K562 (cell line): ENCODE data around the gene CGN. TPM values are rescaled to one million over a fixed set of nuclear protein-coding genes. Genes with fewer than 3 reads are reported as not detected.

Experiments used
- ATAC-seq: fragments of 200-7000 bp; cut with Tn5 transposase; 3 replicates; pipeline ENCODE4 v1.9.1; 2020; ENCODE audit warnings: moderate library complexity
- BruUV-seq: library from RNA; stranded (reverse); fragments of 400-500 nt; replicated peaks from 2 replicates; lab custom pipeline; 2021; lab: Mats Ljungman, UMichigan
- CTCF ChIA-PET: fragments of 300-600 bp; formaldehyde crosslinking; extraction: SDS; loops from one replicate; lab custom pipeline; 2021; ENCODE audit warnings: low intra/inter-chr PET ratio; lab: Yijun Ruan, JAX
- POLR2A ChIA-PET: fragments of 300-600, 350-650 bp; sonication (Branson Sonifier 250); formaldehyde crosslinking; extraction: SDS; loops from one replicate; lab custom pipeline; 2021; ENCODE audit warnings: antibody characterized with exemption, inconsistent platforms; lab: Yijun Ruan, JAX
- DNase-seq, 4 experiments: peaks; one replicate each; pipeline versions ENCODE4 v3.0.0 to v3.0.0-alpha.2; 2011 to 2018; ENCODE audit warnings: low spot score in 3 of 4, mixed read lengths in 3 of 4; ENCODE audit errors: extremely low read depth in 1 of 4
- FAIRE-seq: peaks from 2 replicates; lab custom pipeline; 2011; peaks lifted over from hg19 to GRCh38; lab: Jason Lieb, UNC
- H2AFZ ChIP-seq: 2 replicates; pipeline ENCODE4 v1.6.0; 2011; ENCODE audit warnings: low read depth, low read length, control low read depth, inconsistent platforms
- H3K27ac ChIP-seq: fragments of 200-600 bp; 3 replicates; pipeline ENCODE4 v1.8.0; 2011; ENCODE audit warnings: low read depth, mild to moderate bottlenecking, control low read depth, inconsistent platforms, low read length, moderate library complexity, mixed read lengths; ENCODE audit errors: extremely low read depth
- H3K27me3 ChIP-seq, 2 experiments: fragments of 300-600 bp in 1 of 2; 2 replicates in 1 of 2; 3 replicates in 1 of 2; pipeline versions ENCODE4 v1.6.0 to v1.8.0; 2011; ENCODE audit warnings: inconsistent platforms in 2 of 2, low read length in 2 of 2, mild to moderate bottlenecking in 1 of 2, mixed read lengths in 1 of 2, moderate library complexity in 1 of 2; ENCODE audit not compliant: control insufficient read depth in 2 of 2, insufficient read depth in 2 of 2
- H3K36me3 ChIP-seq: fragments of 300-600 bp; 3 replicates; pipeline ENCODE4 v1.8.0; 2011; ENCODE audit warnings: mild to moderate bottlenecking, low read length, inconsistent platforms; ENCODE audit not compliant: control insufficient read depth, insufficient read depth
- H3K4me1 ChIP-seq, 2 experiments: fragments of 200-600 bp in 1 of 2; replicated peaks in 1 of 2; 2 replicates in 1 of 2; 3 replicates in 1 of 2; pipeline versions ENCODE4 v1.5.1 to v1.8.0; 2011; ENCODE audit warnings: inconsistent platforms in 2 of 2, low read length in 2 of 2, mild to moderate bottlenecking in 1 of 2, mixed read lengths in 1 of 2, moderate library complexity in 1 of 2; ENCODE audit not compliant: control insufficient read depth in 2 of 2, insufficient read depth in 2 of 2
- H3K4me2 ChIP-seq: 2 replicates; pipeline ENCODE4 v1.6.1; 2011; ENCODE audit warnings: low read length, control low read depth, inconsistent platforms, mixed read lengths; ENCODE audit not compliant: insufficient read depth
- H3K4me3 ChIP-seq: fragments of 200-600 bp; sonication (generic), shearing (Covaris generic); 2 replicates; pipeline ENCODE4 v1.5.1; 2016; ENCODE audit warnings: control low read depth, inconsistent platforms
- H3K79me2 ChIP-seq: fragments of 200-600 bp; 3 replicates; pipeline ENCODE4 v1.8.0; 2011; ENCODE audit warnings: low read length, inconsistent platforms; ENCODE audit not compliant: control insufficient read depth, insufficient read depth
- H3K9ac ChIP-seq, 2 experiments: 2 replicates each; pipeline versions ENCODE4 v1.6.0 to v1.6.1; 2011; ENCODE audit warnings: low read depth in 2 of 2, low read length in 2 of 2, control low read depth in 1 of 2, inconsistent platforms in 1 of 2, mild to moderate bottlenecking in 1 of 2, mixed read lengths in 1 of 2; ENCODE audit not compliant: insufficient read depth in 1 of 2
- H3K9me1 ChIP-seq: one replicate; pipeline ENCODE4 v1.6.0; 2011; ENCODE audit warnings: inconsistent platforms, mild to moderate bottlenecking, low read length, moderate library complexity; ENCODE audit not compliant: control insufficient read depth, insufficient read depth
- H3K9me3 ChIP-seq: replicated peaks from 2 replicates; pipeline ENCODE4 v1.5.1; 2011; ENCODE audit warnings: low read depth, low read length, inconsistent platforms; ENCODE audit not compliant: control insufficient read depth, insufficient read depth
- H4K20me1 ChIP-seq: replicated peaks from 2 replicates; pipeline ENCODE4 v1.6.1; 2011; ENCODE audit warnings: low read length, inconsistent platforms, mixed read lengths; ENCODE audit not compliant: control insufficient read depth, insufficient read depth
- CEBPB ChIP-seq: fragments of 450-650 bp; IDR thresholded peaks from 2 replicates; pipeline ENCODE4 v1.6.1; 2016; ENCODE audit warnings: missing genetic modification characterization, missing compliant biosample characterization
- CHD2 ChIP-seq: IDR thresholded peaks from 2 replicates; pipeline ENCODE4 v1.6.1; 2011; ENCODE audit warnings: low read depth, low read length
- CREM ChIP-seq: IDR thresholded peaks from 2 replicates; pipeline ENCODE4 v1.6.1; 2014; ENCODE audit warnings: antibody characterized with exemption, low read depth
- EGR1 ChIP-seq: fragments of 450-650 bp; conservative IDR thresholded peaks from 2 replicates; pipeline ENCODE4 v1.6.1; 2017; ENCODE audit warnings: mild to moderate bottlenecking
- HDAC3 ChIP-seq: fragments of 450-650 bp; IDR thresholded peaks from 2 replicates; pipeline ENCODE4 v1.6.1; 2018; ENCODE audit warnings: borderline replicate concordance, mild to moderate bottlenecking, moderate library complexity; ENCODE audit not compliant: partially characterized antibody
- HMG20B ChIP-seq: fragments of 250-450 bp; sonication (Bioruptor Pico); IDR thresholded peaks from 2 replicates; pipeline ENCODE4 v1.5.0; 2021; ENCODE audit warnings: mild to moderate bottlenecking
- L3MBTL2 ChIP-seq: fragments of 450-650 bp; IDR thresholded peaks from 2 replicates; pipeline ENCODE4 v1.6.1; 2016; ENCODE audit warnings: mild to moderate bottlenecking, moderate library complexity
- NCOA1 ChIP-seq: fragments of 450-650 bp; IDR thresholded peaks from 2 replicates; pipeline ENCODE4 v1.6.1; 2016; ENCODE audit warnings: low read depth
- POLR2G ChIP-seq: fragments of 200-400 bp; formaldehyde crosslinking; IDR thresholded peaks from 2 replicates; pipeline ENCODE4 v1.6.1; 2017; ENCODE audit warnings: low read depth, mild to moderate bottlenecking, antibody characterized with exemption, low read length, moderate library complexity
- RNF2 ChIP-seq: sonication (generic); IDR thresholded peaks from 2 replicates; pipeline ENCODE4 v1.6.1; 2016
- SNAPC5 ChIP-seq: fragments of 250-450 bp; sonication (Bioruptor Pico); IDR thresholded peaks from 2 replicates; pipeline ENCODE4 v1.8.0; 2021; ENCODE audit warnings: moderate library complexity, mild to moderate bottlenecking, inconsistent platforms
- TFE3 ChIP-seq: fragments of 450-650 bp; formaldehyde crosslinking; IDR thresholded peaks from 2 replicates; pipeline ENCODE4 v1.4.0; 2020; ENCODE audit warnings: mild to moderate bottlenecking, mixed read lengths
- ZFP30 ChIP-seq: fragments of 250-450 bp; sonication (Bioruptor Pico); IDR thresholded peaks from 2 replicates; pipeline ENCODE4 v1.8.0; 2022; ENCODE audit warnings: moderate library complexity, mild to moderate bottlenecking, inconsistent platforms, borderline replicate concordance
- ZNF212 ChIP-seq: fragments of 450-650 bp; formaldehyde crosslinking; IDR thresholded peaks from 2 replicates; pipeline ENCODE4 v1.4.0; 2020; ENCODE audit warnings: mild to moderate bottlenecking
- WGBS: fragments of 100-300 bp; shearing (Covaris generic); methylation state at CpG from one replicate; pipeline ENCODE4 v1.1.6; 2016; ENCODE audit warnings: low coverage, mixed read lengths; ENCODE audit not compliant: insufficient coverage; ENCODE audit errors: missing lambda C conversion rate; 5-methylcytosine and 5-hydroxymethylcytosine counted together
- in situ Hi-C: fragments of 300-500 bp; cut with MboI; formaldehyde crosslinking; loops from 4 replicates; pipeline ENCODE4 v1.15.0; 2018; ENCODE audit warnings: inconsistent platforms, mixed read lengths
- intact Hi-C: fragments of 100-400 bp; cut with micrococcal nuclease; formaldehyde crosslinking; loops from 2 replicates; pipeline ENCODE4 v1.14.2; 2022
- polyA plus RNA-seq, 8 experiments: library from polyadenylated mRNA; depleted of rRNA in 4 of 8; stranded (reverse) in 5 of 8; unstranded in 3 of 8; fragments of >200 nt; fragmentation: Nextera tagmentation in 2 of 8; fragmentation: Illumina TruSeq in 1 of 8; extraction: Ambion mirVana in 2 of 8; extraction: Trizol in 1 of 8; gene quantifications; 2 replicates each; pipeline versions ENCODE4 v1.2.1 to v1.2.3, GENCODE V29; 2011 to 2014; ENCODE audit warnings: inconsistent platforms in 1 of 8, missing spikeins in 1 of 8
- total RNA-seq, 7 experiments: library from RNA; depleted of rRNA in 6 of 7; stranded (reverse); fragments of >200 nt in 6 of 7; fragmentation: Illumina TruSeq in 2 of 7; extraction: Trizol in 2 of 7; gene quantifications; 2 replicates each; pipeline versions ENCODE4 v1.2.1 to v1.2.3, GENCODE V29; 2011 to 2021; ENCODE audit warnings: low replicate concordance in 1 of 7

CGN gene
- total and polyA plus RNA-seq, 9 of the 15 experiments (the other 6 are each of a cell fraction or from before 2014, with no cell fraction given) = 0.03 to 1.4 (median 0.14) TPM; not detected in 2

- TF ChIP-seq L3MBTL2 (peak; percentile 51; the same call in 1 of the 2 replicates), ZNF212 (CRISPR knock-in tag) (no peak), SNAPC5 (CRISPR knock-in tag) (no peak), CHD2 (peak; percentile 40; the same call in 1 of the 2 replicates), NCOA1 (0 out of 2 replicates have a peak, but pooled peaks have one; percentile 28), EGR1 (peak; percentile 29), HDAC3 (peak; percentile 45), CEBPB (tag) (no peak), CREM (peak; percentile 78), POLR2G (peak; percentile 62), RNF2 (0 out of 2 replicates have a peak, but pooled peaks have one; percentile 20)
Measured at GRCh38 chr1:151472856-151473731, 38.1 kb upstream of the CGN start (continued).

GRCh38 chr1:151474745-151475144, 36.4 kb upstream of the CGN start:
- peak overlapping the region; percentile 37 for H2AFZ ChIP-seq
- H3K27me3 ChIP-seq = no peaks in the 10 kb centered on the region
- 47% methylated on average over 3 of the region's 3 CpGs for WGBS
- H3K9me3 ChIP-seq = no peaks in the 10 kb centered on the region
- in situ Hi-C loops = no loop called here
- no peak for FAIRE-seq
- TF ChIP-seq TFE3 (CRISPR knock-in tag) (0 out of 2 replicates have a peak, but pooled peaks have one; percentile 14), HMG20B (CRISPR knock-in tag) (no peak), ZFP30 (CRISPR knock-in tag) (no peak)
- no peak overlapping the region for H3K9ac ChIP-seq
- no peak for ATAC-seq
- ChIA-PET CTCF (no interaction called here), POLR2A (interaction anchor here (0.6 to 2.8 kb wide), 5 partner anchors 8 to 69 kb away, joined by 3 to 13 read pairs (median 3); no protein-coding TSS in a partner anchor)
- no TSS peak for BruUV-seq
- intact Hi-C loops = no loop called here
- no peaks in the 10 kb centered on the region for H3K79me2 ChIP-seq
- no peaks in the 10 kb centered on the region for H3K36me3 ChIP-seq
- no peaks in the 10 kb centered on the region for H4K20me1 ChIP-seq
- DNase-seq = no peak
- no peak overlapping the region for H3K27ac ChIP-seq
- H3K4me1 ChIP-seq = peaks cover 5 to 7% of the 10 kb centered on the region in 2 experiments; a peak in 3 of 5 replicates
- no peak overlapping the region for H3K4me2 ChIP-seq
- H3K4me3 ChIP-seq = no peak overlapping the region
- no peaks in the 10 kb centered on the region for H3K9me1 ChIP-seq
